GM19099 (cell line): ENCODE data around the gene MYO9B.
A peak's percentile ranks its signal among the peaks of the same experiment; 100 is the strongest.

Experiments
- POLR2A ChIP-seq: IDR thresholded peaks from 3 replicates; pipeline ENCODE4 v1.6.1; 2011; ENCODE audit warnings: low read depth; ENCODE audit not compliant: insufficient read length; ENCODE audit errors: extremely low read depth

The MYO9B gene

GRCh38 chr19:17075035-17075863 is at the start of gene MYO9B, which contains the start of gene HAUS8:
MYO9B (plus strand) TSS chr19:17075777; CDS start chr19:17101718, 25,941 bp downstream.
HAUS8 (minus strand) TSS chr19:17075452; CDS start chr19:17075422, 30 bp downstream.
- TF ChIP-seq POLR2A: peak; percentile 87

GRCh38 chr19:17025991-17026658 is 49.5 kb upstream of the MYO9B start:
- TF ChIP-seq POLR2A: no peak

GRCh38 chr19:17026706-17027534 is 48.7 kb upstream of the MYO9B start, which contains the start of gene CPAMD8:
CPAMD8 (minus strand) TSS chr19:17026810; CDS start chr19:17026642, 168 bp downstream.
- TF ChIP-seq POLR2A: no peak

- TF ChIP-seq POLR2A: no peak
These were observed 48.0 kb upstream of the MYO9B start for GRCh38 chr19:17027535-17027975.

- TF ChIP-seq POLR2A: no peak
These were observed 43.8 kb upstream of the MYO9B start for GRCh38 chr19:17031741-17032140.

GRCh38 chr19:17035842-17036424 is 39.6 kb upstream of the MYO9B start:
- no peak for TF ChIP-seq POLR2A

GRCh38 chr19:17036640-17037039 is 38.9 kb upstream of the MYO9B start:
- no peak for TF ChIP-seq POLR2A

- TF ChIP-seq POLR2A: no peak
These were observed 38.4 kb upstream of the MYO9B start for GRCh38 chr19:17037184-17037583.

GRCh38 chr19:17037966-17038500 is 37.5 kb upstream of the MYO9B start:
- TF ChIP-seq POLR2A: no peak

- TF ChIP-seq POLR2A: no peak
These were observed 33.6 kb upstream of the MYO9B start for GRCh38 chr19:17041976-17042375.

GRCh38 chr19:17043744-17044143 is 31.8 kb upstream of the MYO9B start:
- no peak for TF ChIP-seq POLR2A

- TF ChIP-seq POLR2A: no peak
These were observed 29.6 kb upstream of the MYO9B start for GRCh38 chr19:17045907-17046502.

GRCh38 chr19:17048885-17049453 is 26.6 kb upstream of the MYO9B start:
- no peak for TF ChIP-seq POLR2A
